GM18507 (cell line): ENCODE measurements around the gene DCT.

Experiments used
- DNase-seq: peaks from one replicate; pipeline ENCODE4 v3.0.0; 2011; ENCODE audit warnings: low read depth; ENCODE audit not compliant: insufficient read length; ENCODE audit errors: extremely low spot score
- FAIRE-seq: peaks from 2 replicates; lab custom pipeline; 2011; peaks lifted over from hg19 to GRCh38; lab: Jason Lieb, UNC

The DCT gene

DNA sequence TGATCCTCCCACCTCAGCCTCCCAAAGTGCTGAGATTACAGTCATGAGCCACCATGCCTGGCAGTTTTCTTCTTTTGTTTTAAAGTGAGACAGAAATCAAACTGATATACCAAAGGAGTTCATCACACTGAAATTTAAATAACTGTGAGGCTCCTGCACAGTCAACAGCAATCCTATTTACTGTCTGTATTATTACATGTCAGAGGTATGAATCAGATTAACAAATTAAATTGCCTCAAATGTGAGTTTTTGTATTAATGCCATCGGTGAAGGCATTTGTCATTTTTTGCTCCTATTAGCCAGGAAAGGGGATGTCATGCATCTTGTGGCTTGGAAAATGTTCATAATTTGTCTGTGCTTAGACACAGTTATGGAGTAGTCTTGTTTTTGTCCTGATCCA lies 20.4 kb downstream of the DCT start:
- no peak for DNase-seq
- FAIRE-seq = no peak

DNA sequence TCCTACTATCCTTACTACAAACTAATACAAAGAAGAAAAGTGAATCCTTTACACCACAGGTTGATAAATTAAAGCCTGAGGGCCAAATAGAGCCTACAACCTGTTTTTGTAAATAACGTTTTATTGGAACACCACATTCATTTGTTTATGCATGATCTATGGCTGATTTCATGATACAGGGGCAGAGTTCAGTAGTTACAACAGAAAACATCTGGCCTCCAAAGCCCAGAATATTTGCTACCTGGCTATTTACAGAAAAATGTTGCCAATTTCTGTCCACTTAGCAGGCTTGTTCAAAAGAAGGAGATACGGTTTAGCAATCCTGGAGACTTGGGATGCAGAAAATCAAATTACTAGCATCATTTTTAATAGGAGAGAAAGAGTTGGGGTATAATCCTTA lies 24.1 kb downstream of the DCT start:
- DNase-seq (no peak), FAIRE-seq (no peak)

DNA sequence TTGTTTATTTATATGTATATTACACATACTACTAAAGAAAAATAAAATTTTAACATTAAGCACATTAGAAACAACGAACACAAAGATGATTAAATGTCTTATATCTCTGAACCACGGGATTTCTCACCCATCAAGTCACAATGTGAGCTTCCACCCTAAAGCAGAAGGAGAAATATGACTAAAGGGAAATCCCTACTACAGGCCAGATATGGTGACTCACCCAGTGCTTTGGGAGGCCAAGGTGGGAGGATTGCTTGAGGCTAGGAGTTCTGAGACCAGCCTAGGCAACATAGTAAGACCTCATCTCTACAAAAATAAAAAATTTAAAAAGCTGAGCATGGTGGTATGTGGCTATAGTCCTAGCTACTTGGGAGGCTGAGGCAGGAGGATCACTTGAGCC lies 24.6 kb downstream of the DCT start:
- no peak for DNase-seq
- no peak for FAIRE-seq

DNA sequence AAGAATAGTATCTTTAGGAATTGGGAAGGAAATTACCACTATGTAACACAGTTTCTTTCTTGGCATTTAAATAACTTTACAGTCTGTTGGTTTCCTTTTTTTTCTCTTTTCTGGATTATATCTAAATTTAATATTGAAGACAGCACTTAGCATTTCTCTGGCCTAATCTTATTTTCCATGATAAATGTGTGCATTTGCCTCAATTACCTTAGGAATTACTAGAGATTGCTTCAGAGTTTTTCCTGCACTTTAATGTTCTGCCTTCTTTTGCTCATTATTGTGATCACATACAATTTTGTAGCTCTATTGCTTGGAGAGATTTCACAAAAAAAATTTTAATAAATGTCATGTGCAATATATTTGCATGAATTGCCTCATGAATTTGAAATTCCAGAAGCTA lies 25.1 kb downstream of the DCT start:
- DNase-seq (no peak), FAIRE-seq (no peak)

DNA sequence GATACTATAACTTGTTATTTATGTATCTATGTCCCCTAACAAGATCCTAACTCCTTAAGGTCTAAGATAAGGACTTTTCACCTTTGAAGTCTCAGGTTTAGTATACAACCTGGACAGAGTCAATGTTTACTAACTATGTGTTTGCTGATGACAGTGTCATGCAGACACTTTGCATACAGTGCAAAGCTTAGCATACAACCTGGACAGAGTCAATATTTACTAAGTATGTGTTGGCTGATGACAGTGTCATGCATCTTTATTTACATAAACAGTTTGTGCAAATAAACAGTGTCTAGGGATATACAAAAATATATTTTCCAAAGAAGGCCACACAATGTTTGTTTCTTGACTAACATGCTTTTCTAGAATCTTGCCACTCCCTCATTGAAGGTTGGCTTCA lies 34.7 kb downstream of the DCT start:
- FAIRE-seq (no peak), DNase-seq (no peak)

DNA sequence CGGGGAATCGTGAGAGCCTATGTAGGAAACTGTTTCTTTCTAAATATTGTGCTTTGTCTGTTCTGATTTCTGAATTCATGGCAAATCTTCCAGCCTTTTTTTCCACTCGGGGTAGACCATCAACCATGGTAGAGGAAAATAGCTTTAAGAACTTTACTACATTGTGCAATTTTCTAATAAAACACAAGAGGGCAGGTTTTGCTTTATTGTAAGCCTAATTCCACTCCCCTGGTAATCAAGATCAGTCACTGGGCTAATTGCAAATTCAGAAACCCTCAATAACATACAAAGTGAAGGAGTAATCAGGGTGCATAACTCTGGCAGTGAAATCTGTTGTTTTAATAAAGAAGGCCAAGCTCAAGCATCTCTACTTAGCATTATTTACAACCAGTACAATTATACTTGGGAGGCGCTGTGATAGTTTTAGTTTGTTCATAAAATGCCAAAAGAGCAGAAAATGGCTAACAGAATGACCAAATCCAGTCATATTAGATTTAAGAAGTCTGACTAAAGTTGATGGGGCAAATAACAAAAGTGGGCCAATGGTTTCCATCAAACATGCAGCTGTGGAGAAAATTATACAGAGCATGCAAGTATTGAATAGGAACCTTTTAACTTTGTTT lies 43.8 kb downstream of the DCT start:
- DNase-seq = no peak
- FAIRE-seq = peak; percentile 52

DNA sequence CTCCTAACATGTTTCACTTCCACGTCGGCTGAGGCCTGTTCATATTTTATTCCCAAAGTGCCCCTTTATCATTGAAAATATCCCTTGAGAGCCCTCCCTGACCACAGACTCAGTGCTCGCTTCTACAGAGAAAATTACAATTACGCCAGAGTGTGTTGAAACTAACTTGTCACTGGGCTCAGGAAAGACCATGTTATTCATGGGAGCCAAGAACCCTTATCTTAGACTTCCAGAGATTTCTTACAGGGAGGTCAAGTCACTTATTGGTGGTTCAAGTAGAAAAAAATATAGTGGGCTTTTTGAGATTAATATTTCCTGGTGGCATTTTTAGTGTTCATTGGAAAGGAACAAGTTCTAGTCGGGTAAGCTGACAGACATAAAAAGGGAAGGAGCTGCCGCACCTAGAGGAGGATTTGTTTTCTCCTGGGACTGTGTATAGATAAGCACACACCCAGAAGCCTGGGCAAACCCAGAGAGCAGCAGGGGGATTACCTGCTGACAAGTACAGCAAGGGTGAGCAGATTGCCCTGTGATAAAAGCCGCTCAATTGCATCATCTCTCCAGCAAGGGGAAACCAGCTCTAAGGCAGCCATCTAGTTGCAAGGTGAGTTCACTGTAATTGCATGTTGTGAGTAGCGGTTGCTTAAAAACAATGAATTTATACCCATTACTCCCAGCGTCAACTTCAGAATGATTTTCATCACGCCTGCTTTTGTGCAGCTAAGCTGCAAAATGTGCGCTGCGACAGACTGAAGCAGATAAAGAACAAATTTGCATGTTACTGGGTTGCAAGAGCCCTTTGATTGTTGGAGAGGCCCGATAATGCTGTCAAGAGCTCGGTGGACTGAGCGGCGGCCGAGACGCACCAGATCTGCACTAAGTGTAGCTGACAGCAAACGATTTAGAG lies 46.2 kb downstream of the DCT start:
- FAIRE-seq (no peak), DNase-seq (no peak)

DNA sequence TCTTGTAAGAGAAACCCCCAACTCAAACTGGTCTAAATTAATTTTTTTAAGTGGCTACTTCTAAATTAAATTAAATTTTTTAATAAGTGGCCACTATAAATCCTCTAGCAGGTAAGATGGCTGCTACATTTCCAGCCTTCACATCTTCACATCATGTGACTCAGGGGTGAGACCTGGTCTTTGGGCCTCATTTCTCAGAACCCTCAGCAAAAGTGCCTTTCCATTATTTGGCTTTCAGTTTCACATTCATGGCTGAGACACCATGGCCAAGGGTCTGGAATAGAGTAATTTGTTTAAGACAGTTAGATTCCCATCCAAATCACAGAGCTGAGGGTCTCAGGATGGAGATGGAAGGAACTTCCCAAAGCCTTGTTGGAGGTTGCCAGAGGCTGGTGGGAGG lies 47.5 kb downstream of the DCT start:
- FAIRE-seq (no peak), DNase-seq (no peak)

DNA sequence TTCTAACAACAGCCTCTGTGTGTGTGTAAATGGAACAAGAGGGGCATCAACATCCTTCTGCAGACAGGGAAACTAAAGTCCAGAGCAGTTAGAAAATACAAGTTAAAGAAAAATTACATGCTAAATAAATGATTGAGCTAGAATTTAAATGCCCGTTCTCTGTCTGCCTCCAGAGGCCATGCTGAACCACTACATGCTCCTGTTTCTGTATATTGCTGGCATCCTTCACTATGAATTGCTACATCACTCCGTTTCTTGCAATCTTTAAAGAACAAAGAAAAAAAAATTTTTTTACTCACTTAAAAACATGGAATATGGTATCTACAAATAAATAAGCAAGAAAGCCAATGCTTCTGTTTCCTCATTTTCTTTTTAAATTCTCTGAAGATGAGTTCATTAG lies 47.9 kb downstream of the DCT start:
- no peak for DNase-seq
- FAIRE-seq = no peak

DNA sequence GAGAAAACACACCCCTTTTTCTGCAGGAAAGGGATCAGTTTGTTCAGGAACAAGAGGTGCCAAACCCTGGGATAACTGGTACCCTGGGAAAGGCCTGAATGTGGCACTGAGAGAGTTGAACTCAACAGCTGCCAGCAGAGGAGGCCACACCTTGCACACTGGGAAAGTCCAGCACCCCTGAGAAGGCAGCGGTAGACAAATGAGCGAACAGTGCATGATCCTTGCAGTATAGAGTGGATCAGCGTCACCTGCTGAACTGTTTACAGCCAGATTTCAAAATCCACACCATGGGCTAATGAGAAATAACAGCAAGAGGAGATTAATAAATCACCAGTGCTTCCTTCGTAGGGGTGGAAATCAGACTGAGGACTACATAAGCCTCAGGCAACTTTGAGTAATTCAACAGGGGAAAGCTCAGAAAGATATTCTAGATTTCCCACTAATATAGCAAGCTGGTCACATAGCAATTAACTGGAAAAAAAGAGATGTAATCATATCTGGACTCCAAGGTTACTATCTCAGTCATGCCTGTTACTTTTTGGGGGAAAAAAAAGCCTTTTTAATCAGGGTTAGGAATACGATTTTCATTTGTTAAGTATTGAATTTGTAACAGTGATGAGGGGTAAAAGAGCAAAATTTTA lies 52.0 kb downstream of the DCT start:
- no peak for FAIRE-seq
- no peak for DNase-seq

DNA sequence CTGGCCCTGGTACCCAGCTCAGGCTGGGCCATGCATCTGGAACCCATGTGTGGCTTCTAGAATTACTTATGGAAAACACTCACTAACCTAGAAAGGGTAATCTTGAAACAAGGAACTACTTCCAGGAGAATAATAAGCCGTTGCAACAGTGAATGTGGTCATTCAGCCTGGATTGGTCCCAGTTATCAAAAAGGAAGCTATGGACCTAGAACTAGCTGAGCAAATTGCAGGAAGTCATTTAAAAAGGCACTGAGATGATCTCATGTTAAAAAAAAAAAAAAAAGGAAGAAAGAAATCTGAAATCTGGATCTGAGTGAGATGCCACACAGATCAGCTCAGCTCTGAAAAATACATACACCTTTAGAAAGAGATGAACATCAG lies 59.6 kb downstream of the DCT start:
- DNase-seq = no peak
- FAIRE-seq = no peak

DNA sequence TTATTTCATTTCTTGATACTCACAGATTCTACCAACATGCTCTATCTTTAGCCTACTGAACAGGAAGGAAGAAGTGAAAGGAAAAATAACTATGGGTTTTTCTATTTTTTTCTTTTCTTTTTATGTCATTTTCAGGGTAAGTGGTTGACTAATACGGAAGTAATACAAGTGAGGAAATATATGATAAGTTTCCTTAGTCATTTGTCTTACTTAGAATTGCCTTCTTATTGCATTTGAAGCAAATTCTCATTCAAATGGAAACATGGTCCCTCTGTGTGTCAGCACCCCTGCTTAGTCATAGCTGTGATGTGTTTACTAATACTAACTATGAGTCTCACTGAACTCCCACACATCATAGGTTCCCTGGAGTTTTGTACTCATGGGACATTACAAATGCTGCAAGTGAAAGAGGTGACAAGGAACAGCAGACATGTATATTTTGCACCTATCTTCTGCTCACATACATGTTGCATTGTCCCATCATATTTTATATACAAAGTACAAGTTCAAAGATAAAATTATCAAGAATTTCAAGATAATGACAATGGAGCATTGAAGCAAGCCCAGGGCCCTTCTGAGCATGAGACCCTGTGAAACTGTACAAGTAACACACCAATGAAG lies 60.1 kb downstream of the DCT start:
- DNase-seq = no peak
- no peak for FAIRE-seq

DNA sequence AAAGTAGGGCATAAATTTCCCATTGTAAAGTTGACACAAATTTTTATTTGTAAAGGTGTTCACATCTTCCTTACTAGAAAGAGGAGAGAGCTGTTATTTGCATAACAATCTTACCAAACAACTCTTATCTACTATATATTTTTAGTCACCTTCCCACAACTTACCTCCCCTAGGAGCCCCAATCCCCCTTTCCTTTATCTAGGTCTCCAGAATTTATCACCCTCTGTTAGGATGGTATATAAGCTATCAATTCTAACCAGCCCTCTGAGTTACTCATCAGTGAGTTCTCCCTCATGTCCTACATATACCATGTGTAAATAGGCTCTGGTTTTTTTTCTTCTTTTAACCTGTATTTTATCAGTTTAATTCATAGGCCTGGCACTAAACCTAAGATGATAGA lies 62.2 kb downstream of the DCT start:
- FAIRE-seq = no peak

DNA sequence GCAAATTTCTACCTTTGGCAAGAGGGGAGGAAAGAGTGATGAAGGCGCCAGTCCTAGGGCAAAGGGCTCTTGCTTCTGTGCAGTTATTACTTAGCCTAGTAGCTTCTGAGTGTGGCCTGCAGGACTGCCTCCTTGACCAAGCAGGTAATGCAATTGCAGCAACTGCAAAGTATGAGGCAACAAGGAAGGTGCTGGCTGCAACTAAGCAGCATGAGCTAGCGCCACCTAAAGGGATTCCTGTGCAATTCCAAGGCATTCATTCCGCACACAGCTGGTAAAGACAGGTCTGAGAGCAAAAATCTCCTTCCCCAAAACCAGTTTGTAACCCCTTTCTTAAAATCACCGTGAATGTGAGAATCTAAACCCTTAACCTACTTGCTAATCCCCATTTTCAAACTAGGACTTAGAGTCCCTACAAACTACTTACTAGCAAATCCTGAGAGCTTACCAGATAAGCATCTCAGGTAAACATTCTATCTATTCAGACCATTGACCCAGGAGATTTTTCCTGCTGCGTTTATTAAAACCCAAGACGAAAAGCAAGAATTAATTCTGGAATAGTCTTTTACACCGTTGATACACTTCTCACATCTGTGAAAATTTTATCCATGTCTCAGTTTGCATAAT lies 62.9 kb downstream of the DCT start:
- no peak for FAIRE-seq

More for the DNA sequence above, 62.2 kb downstream of the DCT start:
- DNase-seq = no peak

DNA sequence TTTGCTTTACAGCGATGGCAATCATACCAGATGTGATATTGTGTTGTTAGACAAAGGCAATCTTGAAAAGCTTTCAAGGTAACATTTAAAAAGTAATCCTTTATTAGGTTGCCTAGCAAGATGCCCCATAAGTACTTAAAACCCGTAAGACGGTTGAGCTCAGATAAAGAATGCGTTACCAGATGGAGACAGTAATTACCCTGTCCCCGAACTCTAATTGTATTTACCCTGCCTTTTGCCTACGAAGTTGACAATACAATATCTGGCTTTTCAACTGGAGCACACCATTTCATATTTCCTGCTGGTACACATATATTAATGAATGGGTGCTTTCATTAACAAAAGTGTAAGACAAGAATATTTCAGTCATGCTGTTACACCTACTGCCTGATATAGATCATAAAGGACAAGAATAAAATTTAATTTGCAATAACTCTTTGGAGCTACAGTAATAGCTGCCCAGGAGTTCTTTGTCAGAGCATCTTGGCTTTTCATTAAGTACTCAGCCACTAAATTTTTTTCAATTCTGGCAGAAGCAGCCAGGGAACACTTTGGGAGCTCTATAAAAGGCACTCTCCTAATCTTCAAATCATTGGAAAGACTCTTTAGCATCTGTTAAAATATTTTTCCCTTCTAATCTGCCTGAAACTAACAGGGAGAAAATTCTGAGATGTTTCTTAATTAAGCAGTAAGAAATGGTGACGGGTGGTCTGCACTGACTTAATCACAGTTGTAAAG lies 63.8 kb downstream of the DCT start:
- DNase-seq = no peak
- FAIRE-seq = no peak

More for the DNA sequence above, 62.9 kb downstream of the DCT start:
- no peak for DNase-seq

DNA sequence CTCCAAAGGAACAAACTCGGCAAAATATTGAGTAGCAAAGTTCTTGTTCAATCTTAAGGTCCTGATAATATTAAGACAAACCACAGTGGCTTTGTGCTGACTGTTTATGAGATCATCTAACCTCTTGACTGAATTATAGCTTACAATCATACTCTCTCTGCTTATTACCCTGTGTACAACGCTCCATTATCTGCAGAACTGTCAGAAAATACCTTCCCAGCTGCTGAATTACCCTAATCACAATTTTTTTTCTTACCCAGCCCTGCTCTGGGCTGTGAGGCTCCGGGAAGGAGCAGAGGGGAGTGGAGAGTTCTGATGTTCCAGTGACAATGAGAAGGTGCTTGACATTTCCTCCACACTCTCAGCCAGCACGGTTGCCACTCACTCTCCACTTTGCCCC lies 64.8 kb downstream of the DCT start:
- FAIRE-seq (no peak), DNase-seq (no peak)

DNA sequence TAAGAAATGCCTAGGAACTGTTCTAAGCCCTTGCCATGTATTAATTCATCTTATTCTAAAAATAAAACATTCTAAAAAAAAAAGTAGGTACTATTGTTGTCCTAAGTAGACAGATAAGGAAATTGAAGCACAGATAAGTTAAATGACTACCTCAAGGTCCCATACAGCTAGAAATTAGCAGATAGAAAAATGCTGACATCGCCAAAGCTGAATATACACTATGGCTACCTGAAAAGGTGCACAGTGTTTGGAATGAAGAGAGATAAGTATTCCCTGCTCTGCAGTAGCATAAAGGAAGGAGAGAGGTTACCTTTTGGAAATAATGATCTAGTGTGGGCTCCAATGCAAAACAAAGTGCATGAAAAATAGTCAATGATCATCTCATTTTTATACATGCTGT lies 65.3 kb downstream of the DCT start:
- no peak for FAIRE-seq
- no peak for DNase-seq

DNA sequence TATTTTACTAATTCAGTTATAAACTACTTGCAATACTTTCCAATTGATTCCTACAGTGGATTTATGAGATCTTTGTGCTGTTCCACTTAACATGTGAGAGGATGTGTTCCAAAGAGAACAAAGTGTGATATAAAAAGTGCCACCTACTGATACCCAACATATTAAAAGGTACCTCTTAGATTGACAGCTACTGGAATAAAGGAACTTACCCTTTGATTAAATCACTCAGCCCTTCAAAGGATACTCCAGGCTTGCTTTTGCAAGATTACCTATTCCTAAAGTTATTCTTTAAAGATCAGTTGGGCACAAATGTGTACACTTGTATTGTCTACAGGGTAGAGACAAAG lies 65.9 kb downstream of the DCT start:
- FAIRE-seq (no peak), DNase-seq (no peak)

DNA sequence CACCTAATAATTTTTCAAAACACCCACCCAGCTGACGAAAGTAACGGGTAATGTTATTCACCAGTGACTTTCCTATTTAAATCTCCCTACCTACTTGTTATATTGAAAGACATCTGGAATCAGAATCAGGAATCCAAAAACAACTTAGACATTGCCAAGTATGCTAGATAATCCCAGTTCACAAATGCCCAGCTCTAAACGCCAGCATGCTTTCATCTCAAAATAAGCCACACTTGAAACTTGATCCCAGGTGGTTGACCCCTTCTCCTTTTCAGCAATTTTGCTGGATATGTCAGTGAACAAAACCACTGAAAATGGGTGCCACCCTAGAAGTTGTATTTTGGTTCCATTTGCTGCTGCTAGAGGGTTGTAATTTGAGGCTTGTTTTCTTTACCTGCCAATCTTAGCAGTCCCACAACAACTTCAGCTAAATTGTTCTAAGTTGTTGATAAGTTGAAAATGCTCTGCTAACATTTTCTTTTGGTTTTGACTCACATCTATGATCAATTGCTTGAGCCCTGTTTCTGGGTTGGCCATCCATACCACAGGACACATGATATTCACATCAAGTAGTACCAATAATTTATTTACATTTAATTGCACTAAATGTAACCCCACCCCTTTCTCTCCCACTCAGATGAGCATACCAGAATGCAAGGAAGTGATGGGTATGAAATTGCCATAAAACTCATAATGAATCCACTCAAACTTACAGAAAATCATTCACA lies 66.4 kb downstream of the DCT start:
- FAIRE-seq (no peak), DNase-seq (no peak)
